ENCODE data around the gene NPAS3.

DNA sequence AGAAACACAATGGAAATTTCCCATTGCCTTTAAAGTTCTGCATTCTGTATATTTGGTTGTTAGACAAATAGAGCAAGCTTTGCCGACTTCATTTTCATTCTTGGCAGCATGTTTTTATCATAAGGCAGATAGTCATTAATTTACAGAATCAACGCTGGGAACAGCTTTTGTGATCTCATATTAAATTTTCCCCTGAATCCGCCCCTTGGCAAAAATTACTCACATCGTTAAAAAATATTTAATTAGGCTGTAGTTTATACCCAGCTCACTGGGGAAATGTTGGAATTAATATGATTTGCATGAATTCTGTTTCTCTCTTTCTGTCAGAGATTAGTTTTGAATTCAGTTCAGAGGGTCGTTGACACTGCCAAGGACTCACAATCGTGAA lies 714.6 kb downstream of the NPAS3 start:
- TF ChIP-seq, protein P1, sequence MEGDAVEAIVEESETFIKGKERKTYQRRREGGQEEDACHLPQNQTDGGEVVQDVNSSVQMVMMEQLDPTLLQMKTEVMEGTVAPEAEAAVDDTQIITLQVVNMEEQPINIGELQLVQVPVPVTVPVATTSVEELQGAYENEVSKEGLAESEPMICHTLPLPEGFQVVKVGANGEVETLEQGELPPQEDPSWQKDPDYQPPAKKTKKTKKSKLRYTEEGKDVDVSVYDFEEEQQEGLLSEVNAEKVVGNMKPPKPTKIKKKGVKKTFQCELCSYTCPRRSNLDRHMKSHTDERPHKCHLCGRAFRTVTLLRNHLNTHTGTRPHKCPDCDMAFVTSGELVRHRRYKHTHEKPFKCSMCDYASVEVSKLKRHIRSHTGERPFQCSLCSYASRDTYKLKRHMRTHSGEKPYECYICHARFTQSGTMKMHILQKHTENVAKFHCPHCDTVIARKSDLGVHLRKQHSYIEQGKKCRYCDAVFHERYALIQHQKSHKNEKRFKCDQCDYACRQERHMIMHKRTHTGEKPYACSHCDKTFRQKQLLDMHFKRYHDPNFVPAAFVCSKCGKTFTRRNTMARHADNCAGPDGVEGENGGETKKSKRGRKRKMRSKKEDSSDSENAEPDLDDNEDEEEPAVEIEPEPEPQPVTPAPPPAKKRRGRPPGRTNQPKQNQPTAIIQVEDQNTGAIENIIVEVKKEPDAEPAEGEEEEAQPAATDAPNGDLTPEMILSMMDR (IDR thresholded peaks at IDR 0.05) = no peak
- TF ChIP-seq POLR2A (IDR thresholded peaks at IDR 0.05) = no peak

All from tibial nerve (tissue), 3 donors.